Endothelial cell of umbilical vein (primary cell): ENCODE data around the gene CDH23. TPM values are rescaled to one million over a fixed set of nuclear protein-coding genes. Genes with fewer than 3 reads are reported as not detected.

Experiments used
- BruUV-seq: library from RNA; stranded (reverse); fragments of 400-500 nt; replicated peaks from 2 replicates; lab custom pipeline; 2021; lab: Mats Ljungman, UMichigan
- CTCF ChIA-PET: fragments of 300-600, 350-600 bp; sonication (Branson Sonifier 250); formaldehyde crosslinking; loops from one replicate; lab custom pipeline; 2021; ENCODE audit warnings: antibody characterized with exemption, inconsistent platforms; lab: Charles Lee
- POLR2A ChIA-PET: fragments of 300-600, 350-600 bp; sonication (Branson Sonifier 250); formaldehyde crosslinking; loops from one replicate; lab custom pipeline; 2021; ENCODE audit warnings: antibody characterized with exemption, inconsistent platforms; lab: Charles Lee
- DNase-seq: peaks from one replicate; pipeline ENCODE4 v3.0.0-alpha.2; 2011; ENCODE audit warnings: low read depth, low spot score
- FAIRE-seq: peaks from 2 replicates; lab custom pipeline; 2011; peaks lifted over from hg19 to GRCh38; lab: Jason Lieb, UNC
- H2AFZ ChIP-seq: 2 replicates; pipeline ENCODE4 v1.6.0; 2012; ENCODE audit warnings: low read depth, low read length, control low read depth, inconsistent platforms
- H3K27ac ChIP-seq: 2 replicates; pipeline ENCODE4 v1.5.1; 2011; ENCODE audit warnings: low read depth, mild to moderate bottlenecking, control low read depth, low read length, moderate library complexity; ENCODE audit not compliant: insufficient read depth
- H3K27me3 ChIP-seq, 2 experiments: 2 replicates each; pipeline versions ENCODE4 v1.6.0 to v1.6.1; 2011; ENCODE audit warnings: low read length in 2 of 2, mixed read lengths in 1 of 2; ENCODE audit not compliant: control insufficient read depth in 2 of 2, insufficient read depth in 2 of 2
- H3K36me3 ChIP-seq, 2 experiments: 2 replicates in 1 of 2; 3 replicates in 1 of 2; pipeline ENCODE4 v1.5.1; 2011; ENCODE audit warnings: low read length in 2 of 2, mild to moderate bottlenecking in 1 of 2, moderate library complexity in 1 of 2; ENCODE audit not compliant: control insufficient read depth in 2 of 2, insufficient read depth in 2 of 2; ENCODE audit errors: extremely low read depth in 1 of 2
- H3K4me1 ChIP-seq: 3 replicates; pipeline ENCODE4 v1.5.1; 2011; ENCODE audit warnings: mild to moderate bottlenecking, low read length; ENCODE audit not compliant: control insufficient read depth, insufficient read depth; ENCODE audit errors: extremely low read depth
- H3K4me2 ChIP-seq: 2 replicates; pipeline ENCODE4 v1.6.1; 2011; ENCODE audit warnings: low read length, control low read depth, mixed read lengths; ENCODE audit not compliant: insufficient read depth
- H3K4me3 ChIP-seq, 3 experiments: fragments of 200-600 bp in 1 of 3; sonication (generic), shearing (Covaris generic) in 1 of 3; replicated peaks in 1 of 3; 2 replicates each; pipeline ENCODE4 v1.5.1; 2011 to 2016; ENCODE audit warnings: control low read depth in 3 of 3, low read length in 3 of 3, mild to moderate bottlenecking in 2 of 3, inconsistent platforms in 1 of 3, low read depth in 1 of 3, moderate library complexity in 1 of 3; ENCODE audit not compliant: insufficient read depth in 1 of 3
- H3K79me2 ChIP-seq: 2 replicates; pipeline ENCODE4 v1.6.0; 2012; ENCODE audit warnings: low read length, inconsistent platforms; ENCODE audit not compliant: control insufficient read depth, insufficient read depth
- H3K9ac ChIP-seq: replicated peaks from 2 replicates; pipeline ENCODE3; 2011; ENCODE audit warnings: low read length, control low read depth; ENCODE audit not compliant: insufficient read depth; ENCODE audit errors: extremely low read depth
- H3K9me1 ChIP-seq: replicated peaks from 3 replicates; pipeline ENCODE4 v1.6.0; 2011; ENCODE audit warnings: mild to moderate bottlenecking, low read length; ENCODE audit not compliant: control insufficient read depth, insufficient read depth; ENCODE audit errors: extremely low read depth
- H3K9me3 ChIP-seq: replicated peaks from 2 replicates; pipeline ENCODE4 v1.5.1; 2012; ENCODE audit warnings: low read length, inconsistent platforms; ENCODE audit not compliant: control insufficient read depth, insufficient read depth
- H4K20me1 ChIP-seq: replicated peaks from 2 replicates; pipeline ENCODE3; 2011; ENCODE audit warnings: mild to moderate bottlenecking, low read length; ENCODE audit not compliant: control insufficient read depth, insufficient read depth; ENCODE audit errors: extremely low read depth
- EZH2 ChIP-seq: IDR thresholded peaks from 2 replicates; pipeline ENCODE4 v1.6.1; 2012; ENCODE audit warnings: borderline replicate concordance, low read depth, mild to moderate bottlenecking, moderate library complexity, low read length, inconsistent platforms; ENCODE audit not compliant: severe bottlenecking
- FOS ChIP-seq: IDR thresholded peaks from 2 replicates; pipeline ENCODE4 v1.6.1; 2011; ENCODE audit warnings: mild to moderate bottlenecking, low read length, moderate library complexity, borderline replicate concordance; ENCODE audit not compliant: insufficient read depth
- GATA2 ChIP-seq: IDR thresholded peaks from 2 replicates; pipeline ENCODE4 v1.7.0; 2011; ENCODE audit warnings: low read depth, mild to moderate bottlenecking, moderate library complexity, mixed read lengths, low read length; ENCODE audit not compliant: insufficient read length, insufficient read depth
- JUN ChIP-seq: IDR thresholded peaks from 2 replicates; pipeline ENCODE4 v1.6.1; 2011; ENCODE audit warnings: borderline replicate concordance, low read depth; ENCODE audit not compliant: insufficient read length, insufficient read depth
- MAX ChIP-seq: IDR thresholded peaks from 2 replicates; pipeline ENCODE4 v1.6.1; 2011; ENCODE audit not compliant: insufficient read depth, insufficient read length
- MYC ChIP-seq: IDR thresholded peaks from one replicate; pipeline ENCODE4 v1.6.1; 2011; ENCODE audit warnings: mild to moderate bottlenecking, low read depth, low read length
- POLR2A ChIP-seq: IDR thresholded peaks from 2 replicates; pipeline ENCODE4 v1.6.1; 2012; ENCODE audit warnings: low read depth, mild to moderate bottlenecking, control low read depth, low read length
- POLR2AphosphoS5 ChIP-seq: IDR thresholded peaks from 2 replicates; pipeline ENCODE4 v1.6.1; 2012; ENCODE audit warnings: low read depth, mild to moderate bottlenecking, control low read depth, low read length, moderate library complexity; ENCODE audit not compliant: insufficient read depth
- dilution Hi-C: fragments of 300-500 bp; cut with MboI; formaldehyde crosslinking; loops from one replicate; pipeline ENCODE4 v1.15.0; 2019; ENCODE audit warnings: low sequenced_read_pairs; ENCODE audit not compliant: extremely low pct_ligation_motif_present
- intact Hi-C: fragments of 100-400 bp; cut with micrococcal nuclease; formaldehyde crosslinking; loops from one replicate; pipeline ENCODE4 v1.10.0; 2022
- polyA plus RNA-seq, 4 experiments: library from polyadenylated mRNA; depleted of rRNA in 3 of 4; stranded (reverse) in 3 of 4; unstranded in 1 of 4; fragments of >200 nt; gene quantifications; 2 replicates each; pipeline versions ENCODE4 v1.2.1 to v1.2.3, GENCODE V29; 2011 to 2012; ENCODE audit warnings: missing spikeins in 1 of 4
- total RNA-seq: library from RNA; stranded (reverse); gene quantifications from 2 replicates; pipeline ENCODE4 v1.2.3, GENCODE V29; 2021
- TF ChIP-seq, protein P1 (sequence below), 2 donors: IDR thresholded peaks; 1 replicate in 1 of 2; 2 replicates in 1 of 2; pipeline ENCODE4 v1.5.1; 2011; ENCODE audit warnings: low read length in 2 of 2, mild to moderate bottlenecking in 2 of 2, moderate library complexity in 2 of 2, control low read depth in 1 of 2, inconsistent platforms in 1 of 2, low read depth in 1 of 2; ENCODE audit not compliant: insufficient read depth in 1 of 2; ENCODE audit errors: extremely low read depth in 1 of 2

The CDH23 gene
- total and polyA plus RNA-seq, 2 donors (not counting 3 experiments of a cell fraction or from before 2014, with no cell fraction given), result not detected

GRCh38 chr10:71723311-71723710, 326.6 kb downstream of the CDH23 start:
- CTCF ChIA-PET, result interaction anchor here (0.9 to 1.6 kb wide), 2 partner anchors 16 to 89 kb away, joined by 3 to 4 read pairs; no protein-coding TSS in a partner anchor
- H3K9ac ChIP-seq, result no peak overlapping the region
- FAIRE-seq, result no peak
- no peaks in the 10 kb centered on the region for H4K20me1 ChIP-seq
- dilution Hi-C loops, result no loop called here
- no peaks in the 10 kb centered on the region for H3K36me3 ChIP-seq
- no TSS peak for BruUV-seq
- H2AFZ ChIP-seq, result no peak overlapping the region
- H3K4me2 ChIP-seq, result no peak overlapping the region
- H3K27ac ChIP-seq, result no peak overlapping the region
- TF ChIP-seq JUN (no peak), GATA2 (no peak), MAX (no peak), FOS (no peak), EZH2 (no peak), POLR2AphosphoS5 (no peak)
- H3K4me1 ChIP-seq, result peaks cover 3% of the 10 kb centered on the region
- no peaks in the 10 kb centered on the region for H3K9me1 ChIP-seq
- no peaks in the 10 kb centered on the region for H3K79me2 ChIP-seq
- H3K9me3 ChIP-seq, result no peaks in the 10 kb centered on the region
- intact Hi-C loops, result loop anchor here (10.0 kb wide), 1 partner anchor 171 kb away; no protein-coding TSS in a partner anchor
- DNase-seq, result no peak
- H3K4me3 ChIP-seq, result no peak overlapping the region
- POLR2A ChIA-PET, result no interaction called here
- peaks cover 0 to 2% of the 10 kb centered on the region in 2 experiments for H3K27me3 ChIP-seq

DNA sequence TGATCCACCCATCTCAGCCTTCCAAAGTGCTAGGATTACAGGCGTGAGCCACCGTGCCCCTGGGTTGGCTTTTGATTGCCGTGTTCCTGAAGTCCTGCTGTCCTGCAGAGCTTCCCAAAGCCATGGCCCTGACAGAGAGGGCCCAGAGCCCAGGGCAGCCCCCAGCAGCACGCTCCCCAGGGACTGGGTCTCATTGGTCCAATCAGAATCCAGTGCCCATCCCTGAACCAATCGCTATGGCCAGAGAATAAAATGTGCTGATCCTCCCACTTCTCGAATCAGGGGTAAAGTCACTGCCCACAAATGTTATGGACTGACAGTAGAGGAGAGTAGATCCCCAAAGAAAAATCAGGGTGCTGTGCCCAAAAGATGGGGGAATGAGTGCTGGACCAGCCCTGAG, 327.8 kb downstream of the CDH23 start:
- ChIA-PET POLR2A (no interaction called here), CTCF (interaction anchor here (0.7 to 2.5 kb wide), 3 partner anchors 49 to 88 kb away, joined by 3 to 15 read pairs (median 4); partner anchors contain the start of gene VSIR)
- no peak overlapping the region for H2AFZ ChIP-seq
- H3K9me1 ChIP-seq, result no peaks in the 10 kb centered on the region
- H3K27ac ChIP-seq, result no peak overlapping the region
- peaks cover 3% of the 10 kb centered on the region for H3K4me1 ChIP-seq
- H3K9ac ChIP-seq, result no peak overlapping the region
- no peaks in the 10 kb centered on the region for H3K36me3 ChIP-seq
- no peaks in the 10 kb centered on the region for H3K79me2 ChIP-seq
- no peak overlapping the region for H3K4me3 ChIP-seq
- intact Hi-C loops, result loop anchor here (2.0 to 10.0 kb wide), 2 partner anchors 42 to 170 kb away; no protein-coding TSS in a partner anchor
- dilution Hi-C loops, result no loop called here
- no peaks in the 10 kb centered on the region for H3K9me3 ChIP-seq
- TF ChIP-seq EZH2 (no peak), POLR2A (no peak), JUN (no peak), POLR2AphosphoS5 (no peak), FOS (no peak), MYC (no peak), GATA2 (no peak), MAX (no peak)
- TF ChIP-seq, protein P1, sequence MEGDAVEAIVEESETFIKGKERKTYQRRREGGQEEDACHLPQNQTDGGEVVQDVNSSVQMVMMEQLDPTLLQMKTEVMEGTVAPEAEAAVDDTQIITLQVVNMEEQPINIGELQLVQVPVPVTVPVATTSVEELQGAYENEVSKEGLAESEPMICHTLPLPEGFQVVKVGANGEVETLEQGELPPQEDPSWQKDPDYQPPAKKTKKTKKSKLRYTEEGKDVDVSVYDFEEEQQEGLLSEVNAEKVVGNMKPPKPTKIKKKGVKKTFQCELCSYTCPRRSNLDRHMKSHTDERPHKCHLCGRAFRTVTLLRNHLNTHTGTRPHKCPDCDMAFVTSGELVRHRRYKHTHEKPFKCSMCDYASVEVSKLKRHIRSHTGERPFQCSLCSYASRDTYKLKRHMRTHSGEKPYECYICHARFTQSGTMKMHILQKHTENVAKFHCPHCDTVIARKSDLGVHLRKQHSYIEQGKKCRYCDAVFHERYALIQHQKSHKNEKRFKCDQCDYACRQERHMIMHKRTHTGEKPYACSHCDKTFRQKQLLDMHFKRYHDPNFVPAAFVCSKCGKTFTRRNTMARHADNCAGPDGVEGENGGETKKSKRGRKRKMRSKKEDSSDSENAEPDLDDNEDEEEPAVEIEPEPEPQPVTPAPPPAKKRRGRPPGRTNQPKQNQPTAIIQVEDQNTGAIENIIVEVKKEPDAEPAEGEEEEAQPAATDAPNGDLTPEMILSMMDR (IDR thresholded peaks at IDR 0.05; ENCODE audit: extremely low read depth in 1 of 2, insufficient read depth in 1 of 2, low read depth in 1 of 2, low read length in 2 of 2), result no peak
- peaks cover 0 to 2% of the 10 kb centered on the region in 2 experiments for H3K27me3 ChIP-seq
- FAIRE-seq (no peak), DNase-seq (no peak)
- no peaks in the 10 kb centered on the region for H4K20me1 ChIP-seq
- BruUV-seq, result no TSS peak
- no peak overlapping the region for H3K4me2 ChIP-seq
